Loucy (cell line): Measurements from ENCODE around the gene CENPP.

ENCODE experiments used
- EZH2phosphoT487 ChIP-seq: fragments of 200-600 bp; IDR thresholded peaks from 2 replicates; pipeline ENCODE4 v1.6.1; 2018; ENCODE audit warnings: antibody characterized with exemption, mild to moderate bottlenecking, moderate library complexity, borderline replicate concordance
- TF ChIP-seq, protein P1 (sequence below): fragments of 200-600 bp; sonication (generic); conservative IDR thresholded peaks from 2 replicates; pipeline ENCODE4 v1.5.1; 2014; ENCODE audit warnings: mild to moderate bottlenecking, antibody characterized with exemption, low read length

DNA sequence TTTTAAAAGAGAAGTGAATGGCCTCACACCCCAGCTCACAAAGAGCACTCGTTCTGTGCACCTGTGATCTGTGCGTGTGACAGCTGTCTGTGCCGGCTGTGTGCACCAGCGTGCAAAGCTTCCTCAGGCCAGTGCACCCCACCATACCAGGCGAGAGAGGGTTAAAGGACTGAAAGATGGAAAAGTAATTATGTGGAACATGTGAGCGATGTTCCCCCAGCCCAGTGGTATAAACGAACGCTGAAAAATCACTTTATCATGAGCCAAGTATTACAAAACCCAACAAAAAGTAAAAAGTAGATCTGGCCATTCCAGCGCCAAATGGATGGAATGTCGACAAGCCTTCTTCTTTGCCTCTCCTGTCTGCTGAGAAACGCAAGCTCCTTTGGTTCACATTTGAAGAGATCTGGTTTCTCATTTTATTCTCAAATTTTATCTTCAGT, 290.5 kb downstream of the CENPP start:
- TF ChIP-seq, protein P1, sequence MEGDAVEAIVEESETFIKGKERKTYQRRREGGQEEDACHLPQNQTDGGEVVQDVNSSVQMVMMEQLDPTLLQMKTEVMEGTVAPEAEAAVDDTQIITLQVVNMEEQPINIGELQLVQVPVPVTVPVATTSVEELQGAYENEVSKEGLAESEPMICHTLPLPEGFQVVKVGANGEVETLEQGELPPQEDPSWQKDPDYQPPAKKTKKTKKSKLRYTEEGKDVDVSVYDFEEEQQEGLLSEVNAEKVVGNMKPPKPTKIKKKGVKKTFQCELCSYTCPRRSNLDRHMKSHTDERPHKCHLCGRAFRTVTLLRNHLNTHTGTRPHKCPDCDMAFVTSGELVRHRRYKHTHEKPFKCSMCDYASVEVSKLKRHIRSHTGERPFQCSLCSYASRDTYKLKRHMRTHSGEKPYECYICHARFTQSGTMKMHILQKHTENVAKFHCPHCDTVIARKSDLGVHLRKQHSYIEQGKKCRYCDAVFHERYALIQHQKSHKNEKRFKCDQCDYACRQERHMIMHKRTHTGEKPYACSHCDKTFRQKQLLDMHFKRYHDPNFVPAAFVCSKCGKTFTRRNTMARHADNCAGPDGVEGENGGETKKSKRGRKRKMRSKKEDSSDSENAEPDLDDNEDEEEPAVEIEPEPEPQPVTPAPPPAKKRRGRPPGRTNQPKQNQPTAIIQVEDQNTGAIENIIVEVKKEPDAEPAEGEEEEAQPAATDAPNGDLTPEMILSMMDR: no peak
- TF ChIP-seq EZH2phosphoT487: no peak
